H9 (cell line): ENCODE results near the gene AMMECR1. TPM values are rescaled to one million over a fixed set of nuclear protein-coding genes. Genes with fewer than 3 reads are reported as not detected.

Experiments used
- DNase-seq: peaks from one replicate; pipeline ENCODE4 v3.0.0-alpha.2; 2017
- H2AFZ ChIP-seq: one replicate; pipeline ENCODE4 v1.6.1; 2013; ENCODE audit warnings: mild to moderate bottlenecking, low read length, control low read depth, moderate library complexity
- H2AK5ac ChIP-seq: 2 replicates; pipeline ENCODE4 v1.6.1; 2013; ENCODE audit warnings: low read length, control low read depth, mixed read lengths; ENCODE audit not compliant: insufficient read length
- H2BK120ac ChIP-seq: one replicate; pipeline ENCODE4 v1.6.1; 2013; ENCODE audit warnings: low read depth, mild to moderate bottlenecking, low read length, control low read depth, inconsistent platforms; ENCODE audit not compliant: poor library complexity, severe bottlenecking
- H2BK12ac ChIP-seq: 2 replicates; pipeline ENCODE4 v1.6.1; 2013; ENCODE audit warnings: low read length, control low read depth, mixed read lengths, low read depth; ENCODE audit not compliant: insufficient read length
- H2BK15ac ChIP-seq: 2 replicates; pipeline ENCODE4 v1.6.1; 2013; ENCODE audit warnings: low read depth, low read length, control low read depth
- H2BK20ac ChIP-seq: one replicate; pipeline ENCODE4 v1.6.1; 2013; ENCODE audit warnings: low read depth, mild to moderate bottlenecking, low read length, control low read depth, inconsistent platforms; ENCODE audit not compliant: poor library complexity, severe bottlenecking
- H2BK5ac ChIP-seq: 2 replicates; pipeline ENCODE4 v1.6.1; 2013; ENCODE audit warnings: low read length, control low read depth, mixed read lengths; ENCODE audit not compliant: insufficient read length
- H3K14ac ChIP-seq: 2 replicates; pipeline ENCODE4 v1.6.1; 2013; ENCODE audit warnings: low read length, control low read depth; ENCODE audit not compliant: insufficient read depth
- H3K18ac ChIP-seq: 2 replicates; pipeline ENCODE4 v1.6.1; 2013; ENCODE audit warnings: low read depth, mild to moderate bottlenecking, mixed read lengths, low read length, control low read depth; ENCODE audit not compliant: insufficient read length
- H3K23ac ChIP-seq: 2 replicates; pipeline ENCODE4 v1.6.1; 2013; ENCODE audit warnings: low read length, control low read depth, mixed read lengths, low read depth; ENCODE audit not compliant: insufficient read length
- H3K23me2 ChIP-seq: 2 replicates; pipeline ENCODE4 v1.6.1; 2013; ENCODE audit warnings: low read depth, mild to moderate bottlenecking, mixed read lengths, low read length, control low read depth; ENCODE audit not compliant: insufficient read length, poor library complexity, severe bottlenecking
- H3K27ac ChIP-seq: 2 replicates; pipeline ENCODE4 v1.5.1; 2013; ENCODE audit warnings: low read length, control low read depth, mixed read lengths, low read depth; ENCODE audit not compliant: insufficient read length
- H3K27me3 ChIP-seq: 2 replicates; pipeline ENCODE4 v1.6.1; 2013; ENCODE audit warnings: low read length, control low read depth, inconsistent platforms; ENCODE audit not compliant: insufficient read depth
- H3K4ac ChIP-seq: 2 replicates; pipeline ENCODE4 v1.6.1; 2013; ENCODE audit warnings: low read depth, mild to moderate bottlenecking, control low read depth, inconsistent platforms, low read length, moderate library complexity
- H3K4me1 ChIP-seq: 2 replicates; pipeline ENCODE4 v1.6.1; 2013; ENCODE audit warnings: low read length, control low read depth, inconsistent platforms; ENCODE audit not compliant: insufficient read depth
- H3K4me2 ChIP-seq: 2 replicates; pipeline ENCODE4 v1.6.1; 2013; ENCODE audit warnings: low read length, control low read depth, mixed read lengths; ENCODE audit not compliant: insufficient read length, insufficient read depth
- H3K56ac ChIP-seq: 2 replicates; pipeline ENCODE4 v1.6.1; 2013; ENCODE audit warnings: low read depth, mild to moderate bottlenecking, mixed read lengths, low read length, control low read depth; ENCODE audit not compliant: insufficient read length
- H3K79me1 ChIP-seq: 2 replicates; pipeline ENCODE4 v1.6.1; 2013; ENCODE audit warnings: low read depth, mild to moderate bottlenecking, moderate library complexity, low read length, control low read depth, inconsistent platforms; ENCODE audit not compliant: insufficient read depth, poor library complexity, severe bottlenecking
- H3K79me2 ChIP-seq: 2 replicates; pipeline ENCODE4 v1.6.1; 2013; ENCODE audit warnings: low read length, control low read depth, inconsistent platforms; ENCODE audit not compliant: insufficient read depth
- H3K9ac ChIP-seq: 2 replicates; pipeline ENCODE4 v1.6.1; 2013; ENCODE audit warnings: low read length, control low read depth, mixed read lengths; ENCODE audit not compliant: insufficient read length; ENCODE audit errors: extremely low read depth
- H3K9me3 ChIP-seq: one replicate; pipeline ENCODE4 v1.6.1; 2013; ENCODE audit warnings: low read depth, low read length, inconsistent platforms; ENCODE audit not compliant: control insufficient read depth
- H3T11ph ChIP-seq: one replicate; pipeline ENCODE4 v1.6.1; 2013; ENCODE audit warnings: mild to moderate bottlenecking, low read length, control low read depth, inconsistent platforms
- H4K20me1 ChIP-seq: one replicate; pipeline ENCODE4 v1.6.1; 2013; ENCODE audit not compliant: control insufficient read depth, insufficient read length, insufficient read depth
- H4K5ac ChIP-seq: 2 replicates; pipeline ENCODE4 v1.6.1; 2013; ENCODE audit warnings: low read depth, mild to moderate bottlenecking, mixed read lengths, low read length, control low read depth; ENCODE audit not compliant: insufficient read length
- H4K8ac ChIP-seq: replicated peaks from 2 replicates; pipeline ENCODE4 v1.6.1; 2013; ENCODE audit warnings: low read length, control low read depth, mixed read lengths, low read depth; ENCODE audit not compliant: insufficient read length
- H4K91ac ChIP-seq: 2 replicates; pipeline ENCODE4 v1.6.1; 2013; ENCODE audit warnings: low read depth, mild to moderate bottlenecking, moderate library complexity, mixed read lengths, low read length, control low read depth; ENCODE audit not compliant: insufficient read length
- H3K27ac Mint-ChIP-seq, 3 experiments: 2 replicates in 2 of 3; 3 replicates in 1 of 3; pipeline ENCODE4 v1.8.0; 2020 to 2021; ENCODE audit warnings: mixed read lengths in 3 of 3, mild to moderate bottlenecking in 1 of 3, moderate library complexity in 1 of 3
- H3K27me3 Mint-ChIP-seq: 2 replicates; pipeline ENCODE4 v1.8.0; 2021; ENCODE audit warnings: low read depth, mild to moderate bottlenecking, moderate library complexity, mixed read lengths
- H3K36me3 Mint-ChIP-seq, 3 experiments: 2 replicates in 2 of 3; 3 replicates in 1 of 3; pipeline ENCODE4 v1.8.0; 2020 to 2021; ENCODE audit warnings: low read depth in 3 of 3, mixed read lengths in 3 of 3; ENCODE audit not compliant: insufficient read depth in 1 of 3
- H3K4me1 Mint-ChIP-seq, 2 experiments: 2 replicates each; pipeline ENCODE4 v1.8.0; 2020; ENCODE audit warnings: mixed read lengths in 2 of 2
- H3K4me3 Mint-ChIP-seq, 2 experiments: 2 replicates in 1 of 2; 3 replicates in 1 of 2; pipeline ENCODE4 v1.8.0; 2020 to 2021; ENCODE audit warnings: mild to moderate bottlenecking in 2 of 2, mixed read lengths in 2 of 2, moderate library complexity in 1 of 2
- H3K9me3 Mint-ChIP-seq, 2 experiments: 2 replicates in 1 of 2; 3 replicates in 1 of 2; pipeline ENCODE4 v1.8.0; 2020; ENCODE audit warnings: mild to moderate bottlenecking in 2 of 2, mixed read lengths in 2 of 2, moderate library complexity in 1 of 2
- CTCF ChIP-seq: fragments of 200-600 bp; sonication (generic); conservative IDR thresholded peaks from 3 replicates; pipeline ENCODE4 v1.8.0; 2021; ENCODE audit warnings: antibody characterized with exemption, mild to moderate bottlenecking
- WGBS: extraction: QIAGEN DNeasy Blood & Tissue Kit; methylation state at CpG from one replicate; pipeline ENCODE4 v1.1.7; 2013; ENCODE audit warnings: missing lambda C conversion rate, low lambda C conversion rate, mixed read lengths; ENCODE audit not compliant: insufficient read length; ENCODE audit errors: extremely low coverage; 5-methylcytosine and 5-hydroxymethylcytosine counted together
- total RNA-seq: library from RNA; stranded (reverse); gene quantifications from 2 replicates; pipeline ENCODE4 v1.2.1, GENCODE V29; 2021

Gene AMMECR1
- total RNA-seq, 1 experiment from 2014 or later, result 28.5 TPM

GRCh38 chrX:110181459-110182137 lies 136.3 kb downstream of the AMMECR1 start:
- no peak overlapping the region for H2AK5ac ChIP-seq
- Mint-ChIP-seq H3K4me3 (no peak overlapping the region), H3K4me1 (peaks cover 27 to 34% of the 10 kb centered on the region in 2 experiments), H3K9me3 (peaks cover 4% of the 10 kb centered on the region in 2 experiments; a peak in 4 of 5 replicates), H3K27me3 (no peaks in the 10 kb centered on the region), H3K27ac (no peak overlapping the region), H3K36me3 (peaks cover 3 to 13% (median 4%) of the 10 kb centered on the region in 3 experiments; a peak in 6 of 7 replicates)
- no peaks in the 10 kb centered on the region for H4K20me1 ChIP-seq
- no peak overlapping the region for H3K9ac ChIP-seq
- no peak for TF ChIP-seq CTCF
- no peak overlapping the region for H3T11ph ChIP-seq
- H2BK20ac ChIP-seq, result no peak overlapping the region
- H2BK5ac ChIP-seq, result no peak overlapping the region
- no peak overlapping the region for H4K5ac ChIP-seq
- H3K4ac ChIP-seq, result no peak overlapping the region
- H3K14ac ChIP-seq, result no peak overlapping the region
- H3K23ac ChIP-seq, result no peak overlapping the region
- no peak overlapping the region for H4K8ac ChIP-seq
- H2BK120ac ChIP-seq, result no peak overlapping the region
- peaks cover 4% of the 10 kb centered on the region; the same call in 1 of the 2 replicates for H3K4me1 ChIP-seq
- H3K9me3 ChIP-seq, result no peaks in the 10 kb centered on the region
- H4K91ac ChIP-seq, result no peak overlapping the region
- no peak overlapping the region for H2BK15ac ChIP-seq
- no peak overlapping the region for H2AFZ ChIP-seq
- no peaks in the 10 kb centered on the region for H3K79me2 ChIP-seq
- H3K27ac ChIP-seq, result no peak overlapping the region
- no peak overlapping the region for H3K56ac ChIP-seq
- no peaks in the 10 kb centered on the region for H3K79me1 ChIP-seq
- H3K23me2 ChIP-seq, result no peaks in the 10 kb centered on the region
- no CpG with 5 or more reads among the region's 2 CpGs for WGBS
- H3K4me2 ChIP-seq, result no peak overlapping the region
- H3K18ac ChIP-seq, result no peak overlapping the region
- DNase-seq, result no peak
- H3K27me3 ChIP-seq, result no peaks in the 10 kb centered on the region
- H2BK12ac ChIP-seq, result no peak overlapping the region
